SJCRH30 (cell line): ENCODE results near the gene STX1B. TPM values are rescaled to one million over a fixed set of nuclear protein-coding genes. Genes with fewer than 3 reads are reported as not detected.
"Not testable (repeated sequence)": the region's sequence is repeated elsewhere in the genome, so short reads cannot be mapped to it uniquely, and the experiment has no call there.

Source experiments
- DNase-seq, 2 experiments: peaks; one replicate each; pipeline ENCODE4 v3.0.0-alpha.2; 2015 to 2020
- H3K27ac ChIP-seq: fragments of 250-450 bp; sonication (Bioruptor Pico); 2 replicates; pipeline ENCODE4 v1.5.1; 2020; ENCODE audit warnings: mild to moderate bottlenecking, moderate library complexity
- H3K27me3 ChIP-seq: fragments of 250-450 bp; sonication (Bioruptor Pico); 2 replicates; pipeline ENCODE4 v1.5.1; 2020; ENCODE audit warnings: mild to moderate bottlenecking, moderate library complexity
- H3K36me3 ChIP-seq: fragments of 250-450 bp; sonication (Bioruptor Pico); 2 replicates; pipeline ENCODE4 v1.5.1; 2020; ENCODE audit warnings: mild to moderate bottlenecking, moderate library complexity
- H3K4me1 ChIP-seq: fragments of 250-450 bp; sonication (Bioruptor Pico); 2 replicates; pipeline ENCODE4 v1.5.1; 2020; ENCODE audit warnings: mild to moderate bottlenecking, moderate library complexity
- H3K4me3 ChIP-seq: fragments of 250-450 bp; sonication (Bioruptor Pico); 2 replicates; pipeline ENCODE4 v1.5.1; 2020; ENCODE audit warnings: mild to moderate bottlenecking, moderate library complexity
- H3K9me3 ChIP-seq: fragments of 250-450 bp; sonication (Bioruptor Pico); replicated peaks from 2 replicates; pipeline ENCODE4 v1.5.1; 2020; ENCODE audit warnings: mild to moderate bottlenecking, moderate library complexity
- total RNA-seq: library from RNA; depleted of rRNA; stranded (reverse); fragments of >200 nt; shearing (Covaris generic); gene quantifications from 2 replicates; pipeline ENCODE4 v1.2.3, GENCODE V29; 2014; rRNA removed

Gene STX1B
- total RNA-seq, 1 experiment from 2014 or later, result 1.4 TPM

DNA sequence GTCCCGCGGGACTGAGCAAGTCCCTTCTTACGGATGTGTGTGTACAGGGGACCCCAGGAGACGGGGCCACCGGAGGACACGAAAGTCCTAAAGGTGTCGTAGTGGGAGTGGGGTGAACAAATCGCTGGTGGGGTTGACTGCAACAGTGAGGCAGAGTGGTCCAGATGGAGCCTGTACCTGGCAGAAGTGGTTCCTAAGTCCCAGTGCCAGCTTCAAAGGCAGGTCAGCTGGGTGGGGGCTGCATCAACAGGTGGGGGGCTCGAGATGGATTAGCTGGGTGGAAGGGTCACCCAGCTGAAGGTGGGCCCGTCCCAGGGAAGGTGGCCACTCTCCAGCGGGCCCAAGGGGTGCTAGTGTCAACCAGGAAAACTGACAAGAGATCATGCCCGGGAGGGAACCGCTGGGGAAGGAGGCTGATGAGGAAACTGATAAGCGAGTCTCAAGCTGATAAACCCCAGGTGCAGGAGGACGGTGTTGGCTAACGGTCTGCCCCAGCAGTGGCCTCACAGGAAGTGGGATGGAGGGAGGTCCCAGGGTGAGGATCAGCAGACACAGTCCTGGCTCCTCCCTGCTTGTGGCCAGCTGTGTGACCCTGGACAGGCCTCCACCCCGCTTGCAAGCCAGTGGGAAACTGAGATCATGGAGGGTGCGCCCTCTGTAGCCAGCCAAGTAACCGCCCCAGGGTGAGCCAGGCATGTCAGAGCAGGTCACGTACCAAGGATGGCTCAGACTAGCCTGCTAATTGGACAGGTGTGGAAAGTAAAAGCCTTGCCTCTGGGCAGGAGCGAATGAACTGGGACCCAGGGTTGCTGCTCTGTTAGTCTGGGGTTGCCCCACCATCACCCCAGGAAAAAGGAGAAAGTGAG, 60.6 kb downstream of the STX1B start:
- peak overlapping the region; percentile 94 for H3K4me3 ChIP-seq
- DNase-seq, result peak; percentile 81 to 85
- no peaks in the 10 kb centered on the region for H3K36me3 ChIP-seq
- no peaks in the 10 kb centered on the region for H3K9me3 ChIP-seq
- H3K27ac ChIP-seq, result no peak overlapping the region
- H3K27me3 ChIP-seq, result no peaks in the 10 kb centered on the region
- peaks cover 13% of the 10 kb centered on the region for H3K4me1 ChIP-seq

DNA sequence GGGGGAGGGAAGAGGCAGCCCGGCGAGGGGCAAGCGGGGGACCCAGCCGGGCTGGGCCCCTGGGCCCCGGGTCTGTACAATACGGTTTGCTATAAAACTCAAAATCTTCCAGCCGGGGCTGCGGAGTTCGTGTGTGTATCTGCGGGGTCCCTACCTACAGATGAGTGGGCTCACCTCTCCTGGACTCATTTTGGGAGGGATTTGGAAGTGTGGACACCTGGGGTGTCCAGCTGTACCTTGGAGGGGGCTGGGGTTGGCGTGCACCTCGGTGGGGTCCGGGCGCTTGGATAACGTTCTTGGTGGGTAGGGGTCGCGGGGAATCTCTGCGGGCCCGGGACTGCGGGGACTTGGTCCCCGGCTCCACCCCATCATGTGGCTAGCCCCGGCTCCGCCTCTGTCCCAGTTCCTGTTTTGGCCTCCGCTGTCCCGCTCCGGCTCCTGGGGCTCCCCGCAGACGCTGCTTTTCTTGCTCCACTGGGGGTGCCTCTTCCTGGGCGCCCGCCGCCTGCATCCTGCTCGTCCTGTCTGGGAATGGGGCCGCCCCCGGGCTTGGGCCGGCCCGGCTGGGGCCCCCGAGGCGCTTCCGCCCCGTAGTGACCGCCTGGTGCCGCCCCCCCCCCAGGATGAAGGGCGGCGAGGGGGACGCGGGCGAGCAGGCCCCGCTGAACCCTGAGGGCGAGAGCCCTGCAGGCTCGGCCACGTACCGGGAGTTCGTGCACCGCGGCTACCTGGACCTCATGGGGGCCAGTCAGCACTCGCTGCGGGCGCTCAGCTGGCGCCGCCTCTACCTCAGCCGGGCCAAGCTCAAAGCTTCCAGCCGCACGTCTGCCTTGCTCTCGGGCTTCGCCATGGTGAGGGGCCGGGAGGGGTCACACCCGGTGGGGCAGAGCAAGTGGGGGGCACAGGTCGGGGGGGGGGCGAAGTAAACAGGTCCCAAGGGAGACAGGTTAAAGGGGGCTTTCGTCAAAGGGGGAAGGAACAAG, 61.5 kb downstream of the STX1B start, which contains the start of gene ORAI3:
TSS of gene ORAI3 (plus strand) at position 402 of the 983 bp plus-strand sequence. CDS start at position 624, 222 bp downstream.
- Histone ChIP-seq H3K27ac (peak within 1 kb of the TSS; percentile 48; the same call in 1 of the 2 replicates), H3K36me3 (peaks cover 6% of the 10 kb centered on the region; the same call in 1 of the 2 replicates), H3K27me3 (no peaks in the 10 kb centered on the region), H3K9me3 (no peaks in the 10 kb centered on the region), H3K4me3 (peak within 1 kb of the TSS; percentile 94), H3K4me1 (peaks cover 13% of the 10 kb centered on the region)
- peak; percentile 68 to 70 for DNase-seq

DNA sequence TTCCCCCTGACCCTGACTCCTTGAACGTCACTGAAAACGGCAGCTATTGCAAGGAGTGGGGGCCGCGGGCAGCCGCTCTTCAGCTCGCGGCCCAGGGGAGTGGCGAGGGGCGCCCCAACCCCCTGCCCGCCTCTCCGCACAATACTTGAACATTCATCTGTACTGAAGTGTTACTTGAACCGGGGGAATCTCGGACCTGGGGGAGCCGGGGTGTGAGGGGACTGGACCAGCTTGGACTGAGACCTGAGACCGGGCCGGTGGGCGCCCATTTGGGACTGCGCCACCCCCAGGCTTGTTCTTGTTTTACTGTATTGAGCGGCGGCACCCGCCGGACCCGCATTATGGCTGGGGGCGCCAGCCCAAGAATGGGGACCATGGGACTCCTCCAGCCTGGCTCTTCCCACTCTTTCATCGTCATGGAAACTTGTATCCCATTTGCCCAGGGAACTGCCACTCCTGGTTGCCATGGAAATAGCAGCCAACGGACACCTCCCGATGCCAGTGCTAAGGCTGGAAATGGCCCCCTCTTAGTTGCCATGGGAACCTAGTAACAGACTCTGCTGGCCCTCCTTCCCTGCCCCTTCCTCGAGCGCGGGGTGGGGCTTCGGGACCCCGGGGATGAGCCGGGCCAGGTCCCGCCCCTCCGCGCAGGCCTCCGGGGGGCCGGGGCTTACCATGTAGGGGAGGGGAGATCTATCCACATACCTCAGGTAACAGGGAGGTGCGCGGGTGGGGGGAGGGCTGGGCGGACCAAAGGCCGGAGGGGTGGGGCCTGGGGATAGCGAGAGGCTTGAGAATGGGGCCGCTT, 62.4 kb downstream of the STX1B start:
- peak; percentile 90 to 91 for DNase-seq
- Histone ChIP-seq H3K36me3 (peaks cover 10% of the 10 kb centered on the region; the same call in 1 of the 2 replicates), H3K27ac (no peak overlapping the region; the same call in 1 of the 2 replicates), H3K9me3 (no peaks in the 10 kb centered on the region), H3K4me1 (peaks cover 11% of the 10 kb centered on the region), H3K4me3 (peak overlapping the region; percentile 94), H3K27me3 (no peaks in the 10 kb centered on the region)

DNA sequence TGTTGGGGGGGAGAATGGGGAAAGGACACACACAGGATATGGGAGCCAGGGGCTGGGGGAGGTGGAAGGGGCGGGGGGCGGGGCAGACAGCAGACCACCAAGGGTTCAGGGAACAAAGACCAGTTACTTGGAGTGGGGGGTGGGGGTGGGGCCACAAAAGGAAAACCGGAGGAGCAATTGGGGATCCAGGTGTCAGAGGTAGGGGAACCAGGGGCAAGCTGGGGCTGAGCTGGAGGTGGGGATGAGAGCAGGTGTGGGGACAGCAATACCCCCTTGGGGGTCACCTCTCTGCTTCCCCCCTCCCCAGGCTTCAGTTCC, 62.9 kb downstream of the STX1B start:
- Histone ChIP-seq H3K4me3 (no peak overlapping the region), H3K27me3 (no peaks in the 10 kb centered on the region), H3K4me1 (peaks cover 11% of the 10 kb centered on the region), H3K36me3 (peaks cover 12% of the 10 kb centered on the region; the same call in 1 of the 2 replicates), H3K9me3 (no peaks in the 10 kb centered on the region), H3K27ac (no peak overlapping the region)
- DNase-seq, result no peak

DNA sequence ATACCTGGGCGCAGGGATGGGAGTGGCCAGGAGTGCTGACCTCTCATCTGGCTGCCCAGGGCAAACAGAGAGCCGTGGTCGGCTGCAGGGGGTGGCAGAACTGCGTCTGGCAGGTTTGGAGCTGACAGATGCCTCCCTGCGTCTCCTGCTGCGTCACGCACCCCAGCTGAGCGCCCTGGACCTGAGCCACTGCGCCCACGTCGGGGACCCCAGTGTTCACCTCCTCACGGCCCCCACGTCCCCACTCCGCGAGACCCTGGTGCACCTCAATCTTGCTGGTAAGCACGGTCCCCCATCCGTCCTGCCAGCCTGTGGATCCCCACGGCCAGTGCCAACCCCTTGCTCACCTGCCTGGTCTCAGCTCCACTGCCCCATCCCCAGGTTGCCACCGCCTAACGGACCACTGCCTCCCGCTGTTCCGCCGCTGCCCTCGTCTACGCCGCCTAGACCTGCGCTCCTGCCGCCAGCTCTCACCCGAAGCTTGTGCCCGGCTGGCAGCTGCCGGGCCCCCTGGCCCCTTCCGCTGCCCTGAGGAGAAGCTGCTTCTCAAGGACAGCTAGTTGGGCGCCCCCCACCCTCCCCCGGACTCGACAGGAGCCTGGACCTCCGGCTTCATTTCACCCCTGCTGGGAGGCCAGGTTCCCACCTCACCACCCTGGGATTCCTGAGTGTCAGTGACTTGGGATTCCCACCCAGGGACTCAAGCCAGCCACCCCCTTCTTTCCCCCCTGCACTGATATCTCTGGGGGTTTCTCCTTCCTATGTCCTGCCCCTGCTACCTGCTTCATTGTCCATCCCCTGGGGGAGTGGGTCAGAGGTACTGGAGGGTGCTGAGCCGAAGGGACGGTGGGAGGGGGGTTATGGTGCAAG, 63.5 kb downstream of the STX1B start:
- H3K36me3 ChIP-seq, result peaks cover 12% of the 10 kb centered on the region; the same call in 1 of the 2 replicates
- no peak overlapping the region for H3K27ac ChIP-seq
- H3K9me3 ChIP-seq, result no peaks in the 10 kb centered on the region
- H3K4me3 ChIP-seq, result no peak overlapping the region
- H3K4me1 ChIP-seq, result peaks cover 11% of the 10 kb centered on the region
- no peaks in the 10 kb centered on the region for H3K27me3 ChIP-seq
- DNase-seq, result no peak

DNA sequence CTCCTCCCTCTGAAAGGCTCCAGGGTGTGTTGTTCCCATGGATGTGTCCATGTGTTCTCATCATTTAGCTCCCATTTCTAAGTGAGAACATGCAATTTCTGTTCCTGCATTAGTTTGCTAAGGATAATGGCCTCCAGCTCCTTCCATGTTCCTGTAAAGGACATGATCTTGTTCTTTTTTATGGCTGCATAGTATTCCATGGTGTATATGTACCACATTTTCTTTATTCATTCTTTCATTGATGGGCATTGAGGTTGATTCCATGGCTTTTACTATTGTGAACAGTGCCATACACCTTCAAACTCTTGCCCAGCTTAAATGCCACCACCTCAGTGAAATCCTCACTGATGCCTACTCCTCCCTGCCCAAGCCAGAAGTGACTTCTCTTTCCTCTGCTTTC, 66.1 kb downstream of the STX1B start:
- Histone ChIP-seq H3K4me3 (no peak overlapping the region), H3K27ac (no peak overlapping the region), H3K36me3 (peaks cover 22% of the 10 kb centered on the region), H3K9me3 (no peaks in the 10 kb centered on the region), H3K4me1 (peaks cover 3% of the 10 kb centered on the region; the same call in 1 of the 2 replicates), H3K27me3 (no peaks in the 10 kb centered on the region)
- DNase-seq, result no peak

DNA sequence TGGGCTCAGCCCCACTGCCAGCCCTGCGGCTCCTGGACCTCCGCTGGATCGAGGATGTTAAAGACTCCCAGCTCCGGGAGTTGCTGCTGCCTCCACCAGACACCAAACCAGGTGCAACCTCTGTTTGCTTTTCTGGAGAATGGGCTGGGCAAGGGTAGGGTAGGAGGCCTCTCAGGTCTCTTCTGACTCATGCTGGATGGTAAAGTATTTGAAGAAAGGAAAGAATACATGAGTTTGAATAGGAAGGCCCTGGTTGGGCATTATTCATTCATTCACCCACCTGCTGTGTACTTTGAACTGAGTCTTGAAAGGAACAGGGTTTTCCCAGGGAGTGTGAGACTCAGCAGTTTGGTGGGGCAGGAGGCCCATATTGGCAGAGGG, 68.0 kb downstream of the STX1B start:
- Histone ChIP-seq H3K36me3 (peaks cover 22% of the 10 kb centered on the region), H3K27me3 (no peaks in the 10 kb centered on the region), H3K4me3 (no peak overlapping the region)

DNA sequence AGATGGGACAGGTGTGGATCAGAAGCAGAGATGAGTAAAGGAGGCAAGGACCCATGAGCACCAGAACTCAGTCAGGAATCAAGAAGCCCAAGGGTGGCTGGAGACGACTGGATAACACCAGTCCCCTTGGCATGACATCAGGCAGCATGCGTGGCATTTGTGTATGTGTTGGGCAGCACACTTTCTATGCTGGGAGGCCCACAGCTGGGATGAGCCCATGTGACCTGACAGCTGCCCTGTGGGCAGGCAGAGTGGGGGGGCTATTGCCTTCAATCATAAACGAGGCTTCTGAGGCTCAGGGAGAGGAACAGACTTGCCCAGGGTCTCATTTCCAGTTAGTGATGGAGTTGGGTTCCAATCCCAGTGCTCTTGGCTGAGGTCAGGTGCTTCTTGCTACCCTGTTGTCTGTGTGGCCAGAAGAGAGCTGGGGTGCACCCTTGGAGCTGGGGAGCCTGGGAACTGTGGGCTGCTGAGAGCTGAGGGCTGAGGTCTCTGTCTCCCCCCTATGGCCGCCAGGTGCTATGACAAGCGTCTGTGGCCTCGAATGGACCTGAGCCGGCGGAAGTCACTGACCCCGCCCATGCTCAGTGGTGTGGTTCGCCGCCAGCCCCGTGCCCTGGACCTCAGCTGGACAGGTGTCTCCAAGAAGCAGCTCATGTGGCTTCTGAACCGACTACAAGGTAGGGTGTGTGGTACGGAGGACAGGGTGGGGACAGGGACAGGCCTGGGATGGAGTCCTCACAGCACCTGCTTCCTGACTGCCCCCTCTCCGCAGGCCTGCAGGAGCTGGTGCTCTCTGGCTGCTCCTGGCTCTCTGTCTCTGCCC, 68.6 kb downstream of the STX1B start:
- Histone ChIP-seq H3K36me3 (peaks cover 22% of the 10 kb centered on the region), H3K27me3 (no peaks in the 10 kb centered on the region), H3K4me1 (0 out of 2 replicates have a peak, but pooled peaks cover 3% of the 10 kb centered on the region), H3K4me3 (no peak overlapping the region), H3K27ac (no peak overlapping the region), H3K9me3 (no peaks in the 10 kb centered on the region)
- peak; percentile 72 to 82 for DNase-seq

More for the DNA sequence above, 68.0 kb downstream of the STX1B start:
- no peaks in the 10 kb centered on the region for H3K9me3 ChIP-seq
- DNase-seq, result no peak
- no peak overlapping the region for H3K27ac ChIP-seq
- H3K4me1 ChIP-seq, result 0 out of 2 replicates have a peak, but pooled peaks cover 3% of the 10 kb centered on the region

DNA sequence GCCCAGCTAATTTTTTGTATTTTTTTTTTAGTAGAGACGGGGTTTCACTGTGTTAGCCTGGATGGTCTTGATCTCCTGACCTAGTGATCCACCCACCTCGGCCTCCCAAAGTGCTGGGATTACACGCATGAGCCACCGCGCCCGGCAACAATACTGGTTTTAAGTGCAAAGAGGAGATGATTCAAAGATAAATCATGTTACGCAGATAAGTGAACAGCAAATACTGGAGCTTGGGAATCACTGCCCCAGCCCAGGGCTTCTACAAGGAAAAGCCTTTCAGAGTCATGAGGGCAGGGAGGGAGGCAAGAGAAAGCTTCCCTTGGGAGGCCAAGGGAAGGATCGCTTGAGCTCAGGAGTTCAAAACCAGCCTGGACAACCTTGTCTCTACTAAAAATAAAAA, 70.9 kb downstream of the STX1B start:
- not testable (repeated sequence) for H3K27ac ChIP-seq, H3K4me1 ChIP-seq

More for the DNA sequence above, 70.9 kb downstream of the STX1B start:
- H3K36me3 ChIP-seq, result peaks cover 21% of the 10 kb centered on the region
- H3K4me3 ChIP-seq, H3K9me3 ChIP-seq, DNase-seq, H3K27me3 ChIP-seq: not testable (repeated sequence)

Other genes with a start within 250 kb of the STX1B start
- gene CFAP119, start 248.6 kb downstream of the STX1B start, total RNA-seq, result 4.1 and 4.2 TPM in 2 replicates
- 120 and 124 TPM in 2 replicates for gene RNF40, start 248.3 kb downstream of the STX1B start, total RNA-seq
- gene ZNF629, start 223.4 kb downstream of the STX1B start, total RNA-seq, result 28.6 and 29.8 TPM in 2 replicates
- 28.1 and 30.3 TPM in 2 replicates for gene BCL7C, start 116.6 kb downstream of the STX1B start, total RNA-seq
- 1.3 and 1.4 TPM in 2 replicates for gene CTF1, start 114.0 kb downstream of the STX1B start, total RNA-seq
- 14.2 and 14.4 TPM in 2 replicates for gene FBXL19, start 87.1 kb downstream of the STX1B start, total RNA-seq
- 4.0 and 7.0 TPM in 2 replicates for gene ORAI3, start 61.6 kb downstream of the STX1B start, total RNA-seq
- gene SETD1A, start 52.9 kb downstream of the STX1B start, total RNA-seq, result 8.9 TPM in 2 replicates
- gene HSD3B7, start 25.4 kb downstream of the STX1B start, total RNA-seq, result 2.6 and 3.4 TPM in 2 replicates
- 22.6 and 23.9 TPM in 2 replicates for gene STX4, start 22.9 kb upstream of the STX1B start, total RNA-seq
- 21.5 and 21.8 TPM in 2 replicates for gene ZNF668, start 63.6 kb upstream of the STX1B start, total RNA-seq
- gene ZNF646, start 63.8 kb upstream of the STX1B start, total RNA-seq, result 20.3 and 26.4 TPM in 2 replicates
- 2.8 and 4.3 TPM in 2 replicates for gene PRSS53, start 78.3 kb upstream of the STX1B start, total RNA-seq
- 145 and 149 TPM in 2 replicates for gene VKORC1, start 84.2 kb upstream of the STX1B start, total RNA-seq
- 31.2 and 31.8 TPM in 2 replicates for gene BCKDK, start 97.7 kb upstream of the STX1B start, total RNA-seq
- 38.0 and 42.6 TPM in 2 replicates for gene KAT8, start 107.0 kb upstream of the STX1B start, total RNA-seq
- gene PRSS8, start 125.1 kb upstream of the STX1B start, total RNA-seq, result not detected in 2 replicates
- 0.43 and 0.51 TPM in 2 replicates for gene PRSS36, start 139.4 kb upstream of the STX1B start, total RNA-seq
- 92.1 and 111 TPM in 2 replicates for gene FUS, start 169.5 kb upstream of the STX1B start, total RNA-seq
- gene PYCARD, start 192.1 kb upstream of the STX1B start, total RNA-seq, result not detected in 2 replicates
- 32.5 and 33.7 TPM in 2 replicates for gene TRIM72, start 203.5 kb upstream of the STX1B start, total RNA-seq
- gene PYDC1, start 206.5 kb upstream of the STX1B start, total RNA-seq, result not detected in 2 replicates
- gene ITGAM, start 249.3 kb upstream of the STX1B start, total RNA-seq, result not detected in 2 replicates